DND-41 (cell line): Measurements from ENCODE around the gene GLCE.

Experiments used
- ATAC-seq: fragments of 200-7000 bp; cut with Tn5 transposase; 3 replicates; pipeline ENCODE4 v1.9.1; 2021; ENCODE audit warnings: low read depth; ENCODE audit not compliant: insufficient read depth
- DNase-seq: peaks from one replicate; pipeline ENCODE4 v3.0.0-alpha.2; 2020
- H2AFZ ChIP-seq: 2 replicates; pipeline ENCODE4 v1.6.0; 2012; ENCODE audit warnings: low read depth, low read length
- H3K27ac ChIP-seq: 2 replicates; pipeline ENCODE4 v1.5.1; 2012; ENCODE audit warnings: low read length, inconsistent platforms
- H3K27me3 ChIP-seq: fragments of 200-600 bp; sonication (generic); 2 replicates; pipeline ENCODE4 v1.6.0; 2012; ENCODE audit warnings: low read length, mild to moderate bottlenecking, inconsistent platforms; ENCODE audit not compliant: insufficient read depth, poor library complexity
- H3K36me3 ChIP-seq: 2 replicates; pipeline ENCODE4 v1.5.1; 2012; ENCODE audit warnings: low read length, inconsistent platforms; ENCODE audit not compliant: insufficient read depth
- H3K4me1 ChIP-seq: 2 replicates; pipeline ENCODE4 v1.5.1; 2012; ENCODE audit warnings: mild to moderate bottlenecking, low read length; ENCODE audit not compliant: insufficient read depth
- H3K4me2 ChIP-seq: 2 replicates; pipeline ENCODE4 v1.6.0; 2012; ENCODE audit warnings: mild to moderate bottlenecking, moderate library complexity, low read length, inconsistent platforms; ENCODE audit not compliant: insufficient read depth
- H3K4me3 ChIP-seq, 2 experiments: fragments of 200-600 bp in 1 of 2; shearing (Covaris generic) in 1 of 2; 2 replicates each; pipeline ENCODE4 v1.5.1; 2012 to 2016; ENCODE audit warnings: inconsistent platforms in 2 of 2, low read length in 2 of 2, mild to moderate bottlenecking in 2 of 2, low read depth in 1 of 2, moderate library complexity in 1 of 2
- H3K79me2 ChIP-seq: 2 replicates; pipeline ENCODE4 v1.6.0; 2012; ENCODE audit warnings: low read length, inconsistent platforms; ENCODE audit not compliant: insufficient read depth
- H3K9ac ChIP-seq: 2 replicates; pipeline ENCODE4 v1.6.0; 2012; ENCODE audit warnings: low read depth, mild to moderate bottlenecking, inconsistent platforms, low read length, moderate library complexity
- H3K9me3 ChIP-seq: 2 replicates; pipeline ENCODE4 v1.5.1; 2012; ENCODE audit warnings: low read length, moderate library complexity, mild to moderate bottlenecking, inconsistent platforms; ENCODE audit not compliant: insufficient read depth, severe bottlenecking
- H4K20me1 ChIP-seq: 2 replicates; pipeline ENCODE4 v1.6.0; 2012; ENCODE audit warnings: low read length; ENCODE audit not compliant: insufficient read depth
- EZH2 ChIP-seq: IDR thresholded peaks from 3 replicates; pipeline ENCODE4 v1.6.1; 2012; ENCODE audit warnings: borderline replicate concordance, low read depth, mild to moderate bottlenecking, moderate library complexity, low read length, inconsistent platforms; ENCODE audit not compliant: severe bottlenecking
- TF ChIP-seq, protein P1 (sequence below): IDR thresholded peaks from 2 replicates; pipeline ENCODE4 v1.5.1; 2012; ENCODE audit warnings: borderline replicate concordance, low read length, moderate library complexity, mild to moderate bottlenecking; ENCODE audit not compliant: poor library complexity, severe bottlenecking; ENCODE audit errors: extremely low read depth

Gene GLCE

DNA sequence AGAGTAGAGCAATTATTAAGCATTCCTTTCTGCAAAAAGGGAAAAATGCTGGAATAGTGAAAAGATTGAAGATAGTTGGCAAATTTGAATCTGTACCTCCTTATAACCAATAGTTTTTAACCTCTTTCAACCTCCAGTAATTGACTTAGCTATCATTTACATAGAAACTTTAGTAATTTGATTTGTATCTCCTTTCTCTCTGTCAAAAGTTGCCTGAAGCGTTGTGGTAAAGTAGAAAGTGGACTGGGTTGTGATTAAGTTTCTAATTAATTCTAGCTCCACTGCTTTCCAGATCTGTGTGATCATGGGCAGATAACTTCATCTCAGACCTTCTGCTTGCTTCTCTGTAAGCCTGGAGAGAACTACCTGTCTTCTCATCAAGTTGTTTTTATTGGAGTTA, 24.8 kb downstream of the GLCE start:
- Histone ChIP-seq H3K27me3 (no peaks in the 10 kb centered on the region), H3K27ac (no peak overlapping the region), H3K4me2 (no peak overlapping the region), H3K9me3 (no peaks in the 10 kb centered on the region), H3K4me3 (no peak overlapping the region), H4K20me1 (0 out of 2 replicates have a peak, but pooled peaks cover 5% of the 10 kb centered on the region), H3K79me2 (no peaks in the 10 kb centered on the region), H3K9ac (no peak overlapping the region), H3K4me1 (no peaks in the 10 kb centered on the region), H2AFZ (no peak overlapping the region), H3K36me3 (no peaks in the 10 kb centered on the region)
- DNase-seq = no peak
- TF ChIP-seq, protein P1, sequence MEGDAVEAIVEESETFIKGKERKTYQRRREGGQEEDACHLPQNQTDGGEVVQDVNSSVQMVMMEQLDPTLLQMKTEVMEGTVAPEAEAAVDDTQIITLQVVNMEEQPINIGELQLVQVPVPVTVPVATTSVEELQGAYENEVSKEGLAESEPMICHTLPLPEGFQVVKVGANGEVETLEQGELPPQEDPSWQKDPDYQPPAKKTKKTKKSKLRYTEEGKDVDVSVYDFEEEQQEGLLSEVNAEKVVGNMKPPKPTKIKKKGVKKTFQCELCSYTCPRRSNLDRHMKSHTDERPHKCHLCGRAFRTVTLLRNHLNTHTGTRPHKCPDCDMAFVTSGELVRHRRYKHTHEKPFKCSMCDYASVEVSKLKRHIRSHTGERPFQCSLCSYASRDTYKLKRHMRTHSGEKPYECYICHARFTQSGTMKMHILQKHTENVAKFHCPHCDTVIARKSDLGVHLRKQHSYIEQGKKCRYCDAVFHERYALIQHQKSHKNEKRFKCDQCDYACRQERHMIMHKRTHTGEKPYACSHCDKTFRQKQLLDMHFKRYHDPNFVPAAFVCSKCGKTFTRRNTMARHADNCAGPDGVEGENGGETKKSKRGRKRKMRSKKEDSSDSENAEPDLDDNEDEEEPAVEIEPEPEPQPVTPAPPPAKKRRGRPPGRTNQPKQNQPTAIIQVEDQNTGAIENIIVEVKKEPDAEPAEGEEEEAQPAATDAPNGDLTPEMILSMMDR = no peak
- no peak for ATAC-seq

- H3K4me3 ChIP-seq = no peak overlapping the region
- TF ChIP-seq EZH2 = no peak
- TF ChIP-seq, protein P1 = no peak
- H3K9me3 ChIP-seq = no peaks in the 10 kb centered on the region
- H3K36me3 ChIP-seq = no peaks in the 10 kb centered on the region
- no peak overlapping the region for H3K27ac ChIP-seq
- 0 out of 2 replicates have a peak, but pooled peaks cover 2% of the 10 kb centered on the region for H4K20me1 ChIP-seq
- no peaks in the 10 kb centered on the region for H3K27me3 ChIP-seq
- H3K79me2 ChIP-seq = no peaks in the 10 kb centered on the region
- H3K9ac ChIP-seq = no peak overlapping the region
- H2AFZ ChIP-seq = no peak overlapping the region
- H3K4me1 ChIP-seq = no peaks in the 10 kb centered on the region
- H3K4me2 ChIP-seq = no peak overlapping the region
- no peak for DNase-seq
- no peak for ATAC-seq
Observed at GRCh38 chr15:69185706-69186105, 25.3 kb downstream of the GLCE start.

- no peak for TF ChIP-seq EZH2
- H3K79me2 ChIP-seq = 0 out of 2 replicates have a peak, but pooled peaks cover 1% of the 10 kb centered on the region
- H3K4me3 ChIP-seq = no peak overlapping the region
- no peaks in the 10 kb centered on the region for H3K4me1 ChIP-seq
- H3K27me3 ChIP-seq = no peaks in the 10 kb centered on the region
- DNase-seq (no peak), ATAC-seq (no peak)
- H3K9ac ChIP-seq = no peak overlapping the region
- no peaks in the 10 kb centered on the region for H4K20me1 ChIP-seq
- no peaks in the 10 kb centered on the region for H3K36me3 ChIP-seq
- H2AFZ ChIP-seq = no peak overlapping the region
- H3K27ac ChIP-seq = no peak overlapping the region
- H3K4me2 ChIP-seq = no peak overlapping the region
- no peaks in the 10 kb centered on the region for H3K9me3 ChIP-seq
Observed at GRCh38 chr15:69189157-69189556, 28.7 kb downstream of the GLCE start.

DNA sequence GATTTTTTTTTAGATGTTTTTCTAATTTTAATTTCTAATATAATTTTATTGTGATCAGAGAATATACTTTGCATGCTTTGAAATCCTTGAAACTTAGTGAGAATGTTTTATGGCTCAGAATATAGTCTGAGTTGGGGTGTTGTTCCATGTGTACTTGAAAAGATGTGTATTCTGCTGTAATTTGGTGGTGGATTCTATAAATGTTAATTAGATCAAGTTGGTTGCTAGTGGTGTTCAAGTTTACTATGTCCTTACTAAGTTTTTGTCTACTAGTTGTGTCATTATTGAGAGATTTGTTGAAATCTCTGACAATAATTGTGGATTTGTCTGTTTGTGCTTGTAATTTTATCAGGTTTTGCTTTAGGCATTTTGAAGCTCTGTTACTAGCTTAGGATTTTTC, 29.7 kb downstream of the GLCE start:
- H3K79me2 ChIP-seq = 0 out of 2 replicates have a peak, but pooled peaks cover 1% of the 10 kb centered on the region

More for the DNA sequence above, 29.7 kb downstream of the GLCE start:
- Histone ChIP-seq H2AFZ (no peak overlapping the region), H3K4me3 (no peak overlapping the region), H3K27me3 (no peaks in the 10 kb centered on the region), H3K27ac (no peak overlapping the region), H3K36me3 (no peaks in the 10 kb centered on the region), H3K9me3 (no peaks in the 10 kb centered on the region), H3K9ac (no peak overlapping the region), H3K4me2 (no peak overlapping the region), H4K20me1 (no peaks in the 10 kb centered on the region), H3K4me1 (no peaks in the 10 kb centered on the region)
- TF ChIP-seq, protein P1 = no peak
- TF ChIP-seq EZH2 = no peak
- no peak for DNase-seq
- no peak for ATAC-seq
